ENCODE results near the gene DPPA5.

DPPA5 gene

DNA sequence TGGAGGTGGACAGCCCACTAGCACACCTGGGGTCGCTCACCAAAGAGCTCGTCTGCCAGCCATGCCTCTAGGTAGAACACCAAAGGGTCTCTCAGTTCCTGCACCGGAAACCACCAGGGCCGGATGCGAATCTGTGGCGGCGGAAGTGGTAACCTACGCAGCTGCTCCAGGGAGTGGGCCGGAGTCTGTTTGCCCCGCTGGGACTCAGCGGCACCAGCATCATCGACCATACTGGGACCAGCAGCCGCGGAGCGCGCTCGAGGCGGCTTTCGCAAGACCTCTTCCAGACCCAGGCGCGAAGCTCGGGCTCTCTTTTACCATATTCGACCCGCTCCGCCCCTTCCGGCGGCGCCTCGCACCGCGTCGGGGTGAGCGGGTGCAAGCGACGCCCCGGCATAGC, 15.5 kb upstream of the DPPA5 start, which contains the start of gene OOEP:
Gene OOEP, minus strand, starts transcription at position 335 of the 400 bp plus-strand sequence. Its CDS starts 105 bp downstream, at position 230.
- no peak for TF ChIP-seq CTCF (IDR thresholded peaks at IDR 0.05)

GRCh38 chr6:73369157-73369556, 15.1 kb upstream of the DPPA5 start:
- no peak for TF ChIP-seq CTCF (IDR thresholded peaks at IDR 0.05)

GRCh38 chr6:73368675-73369074, 14.6 kb upstream of the DPPA5 start:
- TF ChIP-seq CTCF (IDR thresholded peaks at IDR 0.05): no peak

GRCh38 chr6:73367761-73368355, 13.8 kb upstream of the DPPA5 start:
- TF ChIP-seq CTCF (IDR thresholded peaks at IDR 0.05): no peak

DNA sequence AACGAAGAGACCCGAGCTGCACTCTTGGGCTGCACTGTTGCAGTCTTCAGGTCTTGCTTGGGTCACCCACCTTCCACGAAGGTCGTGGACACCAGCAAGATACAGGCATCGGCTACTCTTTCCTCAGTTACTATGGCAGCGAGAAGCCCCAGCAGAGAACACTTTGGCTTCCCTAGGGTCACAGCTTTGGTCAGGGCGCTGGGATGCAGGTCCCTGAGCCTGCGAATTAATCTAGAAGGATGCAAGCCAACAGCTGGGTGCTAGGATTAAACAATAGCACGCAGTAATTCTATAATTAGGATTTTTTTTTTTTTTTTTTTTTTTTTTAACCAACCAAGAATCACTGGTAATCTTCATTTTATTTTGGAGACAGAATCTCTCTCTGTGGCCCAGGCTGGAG, 10.5 kb upstream of the DPPA5 start:
- no peak for TF ChIP-seq CTCF (IDR thresholded peaks at IDR 0.05)

DNA sequence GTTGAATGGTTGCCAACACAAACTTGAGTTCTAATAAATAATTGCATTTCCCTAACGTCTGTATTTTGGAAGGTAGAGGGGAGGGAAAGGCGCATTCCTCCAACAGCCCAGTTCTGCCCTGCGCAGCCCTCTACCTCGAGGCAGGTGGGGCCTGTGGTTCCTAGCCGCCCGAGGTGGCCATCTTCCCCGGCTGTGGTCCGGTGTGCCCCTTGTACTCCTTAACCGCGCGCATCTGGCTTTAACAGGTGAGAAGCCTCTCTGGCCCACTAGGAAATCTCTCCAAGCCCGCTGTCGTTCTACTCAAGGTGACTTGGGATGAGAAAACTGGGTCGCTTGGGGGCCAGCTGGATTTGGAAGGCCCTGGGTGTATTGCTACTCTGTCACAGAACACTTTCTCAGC, 10.0 kb upstream of the DPPA5 start:
- no peak for TF ChIP-seq CTCF (IDR thresholded peaks at IDR 0.05)

- no peak for TF ChIP-seq CTCF (IDR thresholded peaks at IDR 0.05)
Observed at GRCh38 chr6:73363537-73363875, 9.4 kb upstream of the DPPA5 start.

Data from LNCAP (cell line).